Testis (tissue), 2 donors: ENCODE data around the gene WDR62.

Experiments
- POLR2A ChIP-seq: fragments of 450-650 bp; IDR thresholded peaks from one replicate; pipeline ENCODE4 v1.6.1; 2017; ENCODE audit warnings: antibody characterized with exemption, mild to moderate bottlenecking, moderate library complexity
- TF ChIP-seq, protein P1 (sequence below), 3 experiments: fragments of 450-650 bp in 2 of 3; fragments of 200-600 bp in 1 of 3; sonication (generic) in 1 of 3; IDR thresholded peaks; one replicate each; pipeline ENCODE4 v1.5.1; 2016 to 2019; ENCODE audit warnings: antibody characterized with exemption in 3 of 3, mild to moderate bottlenecking in 2 of 3, moderate library complexity in 1 of 3

DNA sequence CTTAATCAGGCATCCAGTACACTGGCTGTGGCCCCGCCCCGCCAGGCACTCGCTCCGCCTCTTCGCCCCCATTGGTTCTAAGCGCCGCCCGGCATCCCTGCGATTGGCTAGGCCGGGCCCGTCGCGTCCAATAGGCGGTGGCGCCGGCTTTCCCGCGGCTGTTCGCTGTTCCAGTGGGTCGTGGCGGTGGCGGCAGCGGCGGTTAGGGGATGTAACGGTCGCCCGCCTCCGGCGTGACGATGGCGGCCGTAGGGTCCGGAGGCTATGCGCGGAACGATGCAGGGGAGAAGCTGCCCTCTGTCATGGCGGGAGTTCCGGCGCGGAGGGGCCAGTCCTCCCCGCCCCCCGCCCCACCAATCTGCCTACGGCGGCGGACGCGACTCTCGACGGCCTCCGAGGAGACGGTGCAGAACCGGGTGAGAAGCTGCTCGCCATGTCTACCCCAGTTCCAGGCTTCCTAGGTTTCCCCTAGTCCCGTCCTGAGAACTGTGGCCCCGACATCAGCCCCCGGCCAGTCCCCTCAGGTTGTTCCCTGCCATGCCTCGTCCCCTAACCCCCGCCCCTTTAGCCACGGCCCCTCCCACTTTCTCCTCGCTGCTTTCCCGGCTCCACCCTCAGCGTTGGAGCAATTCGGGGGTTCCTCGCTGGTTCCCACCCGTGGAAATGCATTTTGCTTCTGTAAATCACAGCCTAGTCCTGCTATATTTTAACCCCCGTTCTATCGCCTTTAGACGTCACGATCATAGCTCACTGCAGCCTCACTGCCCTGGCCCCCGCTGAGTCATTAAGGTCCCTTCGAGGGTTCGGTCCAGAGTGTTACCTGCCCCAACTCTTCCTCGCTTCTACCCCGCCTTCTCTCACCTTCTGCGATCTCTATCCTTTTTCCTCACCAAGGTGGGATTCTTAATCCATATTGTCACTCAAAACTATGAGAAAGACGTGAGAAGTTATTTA is at the start of gene WDR62:
- TF ChIP-seq, protein P1, sequence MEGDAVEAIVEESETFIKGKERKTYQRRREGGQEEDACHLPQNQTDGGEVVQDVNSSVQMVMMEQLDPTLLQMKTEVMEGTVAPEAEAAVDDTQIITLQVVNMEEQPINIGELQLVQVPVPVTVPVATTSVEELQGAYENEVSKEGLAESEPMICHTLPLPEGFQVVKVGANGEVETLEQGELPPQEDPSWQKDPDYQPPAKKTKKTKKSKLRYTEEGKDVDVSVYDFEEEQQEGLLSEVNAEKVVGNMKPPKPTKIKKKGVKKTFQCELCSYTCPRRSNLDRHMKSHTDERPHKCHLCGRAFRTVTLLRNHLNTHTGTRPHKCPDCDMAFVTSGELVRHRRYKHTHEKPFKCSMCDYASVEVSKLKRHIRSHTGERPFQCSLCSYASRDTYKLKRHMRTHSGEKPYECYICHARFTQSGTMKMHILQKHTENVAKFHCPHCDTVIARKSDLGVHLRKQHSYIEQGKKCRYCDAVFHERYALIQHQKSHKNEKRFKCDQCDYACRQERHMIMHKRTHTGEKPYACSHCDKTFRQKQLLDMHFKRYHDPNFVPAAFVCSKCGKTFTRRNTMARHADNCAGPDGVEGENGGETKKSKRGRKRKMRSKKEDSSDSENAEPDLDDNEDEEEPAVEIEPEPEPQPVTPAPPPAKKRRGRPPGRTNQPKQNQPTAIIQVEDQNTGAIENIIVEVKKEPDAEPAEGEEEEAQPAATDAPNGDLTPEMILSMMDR (IDR thresholded peaks at IDR 0.05): no peak
- TF ChIP-seq POLR2A: no peak
